Dermis blood vessel endothelial cell (primary cell): ENCODE data around the gene MBOAT7. TPM values are rescaled to one million over a fixed set of nuclear protein-coding genes. Genes with fewer than 3 reads are reported as not detected.
A peak's percentile ranks its signal among the peaks of the same experiment; 100 is the strongest.

Experiments
- DNase-seq: peaks from one replicate; pipeline ENCODE4 v3.0.0; 2010
- total RNA-seq: library from RNA; depleted of rRNA; stranded (reverse); fragments of >200 nt; gene quantifications from 2 replicates; pipeline ENCODE4 v1.2.3, GENCODE V29; 2014

Gene MBOAT7
- total RNA-seq, 1 donor from 2014 or later, result 33.5 TPM

DNA sequence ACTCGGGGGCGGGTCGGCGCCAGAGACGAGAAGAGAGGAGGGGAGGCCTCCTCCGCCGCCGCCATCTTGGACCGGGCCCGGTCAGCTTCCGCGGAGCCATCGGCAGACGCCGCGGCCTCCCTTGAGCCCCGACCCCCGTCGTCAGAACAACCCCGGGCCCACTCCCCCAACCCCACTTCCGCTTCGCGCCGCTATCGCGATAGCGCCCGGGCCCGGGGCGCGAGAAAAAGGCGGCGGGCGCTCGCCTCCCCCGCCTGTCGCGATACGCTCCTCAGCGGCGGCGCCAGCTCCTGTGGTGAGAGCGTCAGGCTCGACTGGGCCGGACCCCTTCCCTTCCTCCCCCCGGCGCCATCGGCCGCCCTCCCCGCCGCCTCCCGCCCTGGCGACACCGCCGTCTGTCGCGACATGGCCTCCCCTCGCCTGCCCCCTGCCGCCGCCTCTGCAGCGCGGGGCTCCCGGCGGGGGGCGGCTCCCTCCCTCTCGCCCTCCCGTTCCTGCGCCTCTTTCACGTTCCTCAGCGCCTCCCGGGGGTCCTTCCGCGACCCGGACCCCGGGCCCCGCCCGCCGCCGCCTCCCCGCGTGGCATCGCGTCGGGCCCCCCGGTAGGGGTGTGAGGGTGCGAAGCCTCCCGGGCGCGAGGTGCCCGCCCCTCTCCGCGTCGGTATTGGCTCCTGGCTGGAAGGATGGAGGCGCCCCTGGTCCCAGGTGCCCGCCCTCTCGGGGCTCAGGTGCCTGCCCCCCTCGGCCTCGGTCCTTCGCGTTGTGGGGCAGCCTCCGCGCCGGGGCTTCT is 51.5 kb downstream of the MBOAT7 start, which contains the start of gene CNOT3:
TSS of gene CNOT3 (plus strand) at position 64 of the 790 bp plus-strand sequence. CDS start 5,217 bp downstream, outside the sequence.
- no peak for DNase-seq

- peak; percentile 100 for DNase-seq
Measured at GRCh38 chr19:54136864-54137698, 52.3 kb downstream of the MBOAT7 start.

DNA sequence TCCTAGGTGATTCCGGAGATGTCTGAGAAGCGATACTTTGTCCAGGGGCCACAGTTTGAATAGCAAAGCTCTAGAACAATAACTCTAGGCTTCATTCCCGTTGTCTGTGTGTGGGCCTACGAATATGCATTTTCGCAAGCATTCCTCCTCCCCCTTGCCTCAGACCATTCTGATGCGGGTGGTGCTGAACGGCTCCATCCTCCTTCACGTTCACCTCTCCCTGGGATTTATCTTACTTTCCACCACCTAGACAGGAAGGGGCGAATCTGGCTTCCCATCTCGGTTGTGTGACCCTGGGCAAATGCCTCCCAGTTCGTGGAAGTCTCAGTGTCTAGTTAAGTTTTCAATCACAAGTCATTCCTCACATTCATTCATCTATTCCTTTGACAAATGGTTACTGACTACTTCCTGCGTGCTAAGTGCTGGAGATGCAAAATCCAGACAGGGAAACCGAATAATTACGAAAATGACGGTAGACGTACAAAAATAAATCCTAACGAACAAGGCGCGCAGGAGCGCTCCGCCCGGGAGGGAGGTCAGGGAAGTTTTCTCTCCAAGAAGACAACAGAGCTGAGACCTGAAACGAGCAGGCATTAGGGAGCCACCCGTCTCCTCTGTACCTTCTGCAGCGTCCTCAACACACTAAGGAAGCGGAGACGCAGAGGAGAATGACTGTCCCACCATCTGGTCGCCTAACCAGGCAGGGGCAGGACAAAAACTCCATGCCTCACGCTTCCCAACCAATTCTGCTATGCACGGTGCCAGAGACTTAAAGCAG is 53.1 kb downstream of the MBOAT7 start:
- DNase-seq, result peak; percentile 45

DNA sequence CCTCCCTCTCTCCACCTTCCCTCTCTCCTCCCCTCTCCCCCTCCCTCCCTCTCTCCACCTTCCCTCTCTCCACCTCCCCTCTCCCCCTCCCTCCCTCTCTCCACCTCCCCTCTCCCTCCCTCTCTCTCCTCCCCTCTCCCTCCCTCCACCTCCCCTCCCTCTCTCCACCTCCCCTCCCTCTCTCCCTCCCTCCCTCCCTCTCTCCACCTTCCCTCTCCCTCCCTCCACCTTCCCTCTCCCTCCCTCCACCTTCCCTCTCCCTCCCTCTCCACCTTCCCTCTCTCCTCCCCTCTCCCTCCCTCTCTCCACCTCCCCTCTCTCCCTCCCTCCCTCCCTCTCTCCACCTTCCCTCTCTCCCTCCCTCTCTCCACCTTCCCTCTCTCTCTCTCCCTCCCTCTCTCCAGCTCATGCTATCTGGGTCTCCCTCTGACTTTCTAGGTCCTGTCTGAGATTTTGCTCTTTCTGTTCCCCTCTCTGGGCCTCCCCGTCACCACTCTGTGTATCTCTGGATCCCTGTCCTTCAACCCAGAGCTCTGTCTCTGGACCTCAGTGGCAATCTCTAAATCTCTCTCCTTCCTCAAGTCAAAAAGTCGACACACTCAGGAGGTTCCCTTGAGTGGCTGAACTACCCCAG is 55.3 kb downstream of the MBOAT7 start:
- no peak for DNase-seq

- peak; percentile 63 for DNase-seq
Measured at GRCh38 chr19:54133312-54133956, 55.9 kb downstream of the MBOAT7 start.

- no peak for DNase-seq
Measured at GRCh38 chr19:54129617-54129996, 59.8 kb downstream of the MBOAT7 start.

DNA sequence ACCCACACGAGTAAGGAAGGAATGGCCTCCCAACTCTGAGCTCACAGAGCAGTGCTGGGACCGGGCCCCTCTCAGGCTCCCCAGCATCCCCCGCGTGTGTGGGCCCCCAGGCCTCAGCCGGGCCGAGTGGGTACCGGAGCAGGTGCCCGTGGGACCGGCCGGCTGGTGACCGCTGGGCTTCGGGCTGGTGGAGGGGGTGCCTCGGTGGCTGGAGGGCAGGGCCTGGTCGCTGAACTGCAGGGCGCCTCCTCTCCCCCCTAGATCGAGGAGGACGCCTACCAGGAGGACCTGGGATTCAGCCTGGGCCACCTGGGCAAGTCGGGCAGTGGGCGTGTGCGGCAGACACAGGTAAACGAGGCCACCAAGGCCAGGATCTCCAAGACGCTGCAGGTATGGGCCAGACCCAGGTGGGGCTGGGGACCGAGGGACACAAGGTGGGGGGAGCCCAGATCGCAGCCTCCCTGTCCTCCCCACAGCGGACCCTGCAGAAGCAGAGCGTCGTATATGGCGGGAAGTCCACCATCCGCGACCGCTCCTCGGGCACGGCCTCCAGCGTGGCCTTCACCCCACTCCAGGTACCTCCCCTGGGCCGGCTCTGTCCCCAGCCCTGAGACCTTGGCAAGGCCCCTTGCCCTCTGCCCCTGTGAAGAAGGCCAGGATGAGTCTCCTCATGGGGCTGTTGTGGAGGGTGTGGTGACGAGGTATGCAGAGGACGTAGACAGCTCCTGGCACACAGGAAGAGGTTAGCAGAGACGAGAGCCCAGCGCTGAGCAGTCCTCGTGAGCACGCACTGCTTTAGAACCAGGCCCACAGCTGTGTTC is 60.4 kb downstream of the MBOAT7 start:
- DNase-seq, result no peak

- DNase-seq, result no peak
Measured at GRCh38 chr19:54128441-54128725, 61.0 kb downstream of the MBOAT7 start.

GRCh38 chr19:54127688-54128440 is 61.5 kb downstream of the MBOAT7 start:
- DNase-seq, result no peak

DNA sequence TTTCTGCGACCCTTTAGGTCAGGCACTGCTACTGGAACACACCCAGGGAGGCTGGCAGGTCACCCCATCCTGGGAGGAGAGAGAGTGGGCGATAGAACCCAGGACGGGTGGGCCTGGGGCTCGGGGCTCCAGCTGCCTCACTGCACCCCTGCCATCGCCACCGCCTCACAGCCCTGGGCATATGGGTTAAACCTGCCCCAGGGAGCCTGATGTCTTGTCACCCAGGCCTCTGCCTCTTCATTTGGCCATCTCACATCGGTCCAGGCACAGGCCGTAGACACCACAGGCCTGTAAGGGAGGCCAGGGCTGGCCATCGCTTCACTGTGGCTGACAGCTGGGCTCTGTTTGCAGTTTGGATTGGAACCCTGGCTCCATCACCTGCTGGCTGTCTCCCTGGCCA is 63.7 kb downstream of the MBOAT7 start:
- no peak for DNase-seq

GRCh38 chr19:54124393-54124792 is 65.0 kb downstream of the MBOAT7 start:
- no peak for DNase-seq

- DNase-seq, result no peak
Measured at GRCh38 chr19:54123682-54124081, 65.7 kb downstream of the MBOAT7 start.

Other genes starting within 250 kb of the MBOAT7 start
- 0.14 and 0.17 TPM in 2 replicates for gene CACNG8, start 226.6 kb downstream of the MBOAT7 start, total RNA-seq
- gene CACNG6, start 197.9 kb downstream of the MBOAT7 start, total RNA-seq, result 0.84 and 0.85 TPM in 2 replicates
- not detected in 2 replicates for gene VSTM1, start 125.7 kb downstream of the MBOAT7 start, total RNA-seq
- gene TARM1, start 108.2 kb downstream of the MBOAT7 start, total RNA-seq, result not detected in 2 replicates
- not detected in 2 replicates for gene OSCAR, start 88.8 kb downstream of the MBOAT7 start, total RNA-seq
- 11.4 and 12.6 TPM in 2 replicates for gene NDUFA3, start 86.7 kb downstream of the MBOAT7 start, total RNA-seq
- gene TFPT, start 73.9 kb downstream of the MBOAT7 start, total RNA-seq, result 16.3 and 27.2 TPM in 2 replicates
- gene PRPF31, start 73.8 kb downstream of the MBOAT7 start, total RNA-seq, result 64.5 and 103 TPM in 2 replicates
- 13.3 and 28.4 TPM in 2 replicates for gene CNOT3, start 51.8 kb downstream of the MBOAT7 start, total RNA-seq
- 6.8 and 7.8 TPM in 2 replicates for gene LENG1, start 29.9 kb downstream of the MBOAT7 start, total RNA-seq
- gene TMC4, start 16.4 kb downstream of the MBOAT7 start, total RNA-seq, result 0.14 and 0.68 TPM in 2 replicates
- 71.8 and 78.3 TPM in 2 replicates for gene TSEN34, start 1.7 kb upstream of the MBOAT7 start, total RNA-seq
- 1,481 and 2,291 TPM in 2 replicates for gene RPS9, start 11.3 kb upstream of the MBOAT7 start, total RNA-seq
- not detected in 2 replicates for gene LILRB3, start 33.4 kb upstream of the MBOAT7 start, total RNA-seq
- not detected in 2 replicates for gene LILRA6, start 53.2 kb upstream of the MBOAT7 start, total RNA-seq
- not detected in 2 replicates for gene LILRB5, start 67.7 kb upstream of the MBOAT7 start, total RNA-seq
- not detected in 2 replicates for gene LILRB2, start 91.5 kb upstream of the MBOAT7 start, total RNA-seq
- not detected in 2 replicates for gene LILRA5, start 123.6 kb upstream of the MBOAT7 start, total RNA-seq
- not detected in 2 replicates for gene LILRA4, start 149.6 kb upstream of the MBOAT7 start, total RNA-seq
- not detected in 2 replicates for gene LAIR1, start 175.4 kb upstream of the MBOAT7 start, total RNA-seq
- not detected in 2 replicates for gene TTYH1, start 225.9 kb upstream of the MBOAT7 start, total RNA-seq